H1 (cell line): Measurements from ENCODE around the gene ZNF490. TPM values are rescaled to one million over a fixed set of nuclear protein-coding genes. Genes with fewer than 3 reads are reported as not detected.
A peak's percentile ranks its signal among the peaks of the same experiment; 100 is the strongest.

Experiments
- ATF2 ChIP-seq: IDR thresholded peaks from 2 replicates; pipeline ENCODE4 v1.6.1; 2012; ENCODE audit warnings: low read length, inconsistent platforms
- CBX8 ChIP-seq: fragments of 300-800, 300-1000 bp; sonication (generic); IDR thresholded peaks from 2 replicates; pipeline ENCODE4 v1.7.1; 2016; ENCODE audit warnings: low read depth, low read length, borderline replicate concordance
- CREB1 ChIP-seq: IDR thresholded peaks from 2 replicates; pipeline ENCODE4 v1.6.1; 2012; ENCODE audit warnings: inconsistent platforms
- E2F6 ChIP-seq: IDR thresholded peaks from 2 replicates; pipeline ENCODE4 v1.6.1; 2012; ENCODE audit warnings: inconsistent platforms
- EP300 ChIP-seq, 2 experiments: IDR thresholded peaks; 1 replicate in 1 of 2; 2 replicates in 1 of 2; pipeline ENCODE4 v1.6.1; 2011 to 2012; ENCODE audit warnings: low read depth in 2 of 2, low read length in 2 of 2, mild to moderate bottlenecking in 2 of 2, borderline replicate concordance in 1 of 2, inconsistent platforms in 1 of 2, moderate library complexity in 1 of 2
- GABPA ChIP-seq: IDR thresholded peaks from 2 replicates; pipeline ENCODE4 v1.6.1; 2011; ENCODE audit warnings: mild to moderate bottlenecking, low read length, moderate library complexity, borderline replicate concordance; ENCODE audit not compliant: insufficient read depth
- GTF2F1 ChIP-seq: IDR thresholded peaks from 2 replicates; pipeline ENCODE4 v1.6.1; 2012; ENCODE audit warnings: low read depth, low read length, improper control_type of control experiment, borderline replicate concordance
- KDM1A ChIP-seq: fragments of 200-600, 300-600 bp; sonication (generic); IDR thresholded peaks from 2 replicates; pipeline ENCODE4 v1.7.1; 2016; ENCODE audit warnings: mild to moderate bottlenecking, low read length, borderline replicate concordance
- KDM4A ChIP-seq: IDR thresholded peaks from one replicate; pipeline ENCODE4 v1.7.1; 2012; ENCODE audit warnings: low read depth, mild to moderate bottlenecking, moderate library complexity, low read length, inconsistent platforms; ENCODE audit not compliant: severe bottlenecking
- PHF8 ChIP-seq: fragments of 200-600 bp; sonication (generic); conservative IDR thresholded peaks from 2 replicates; pipeline ENCODE4 v1.7.1; 2012; ENCODE audit warnings: low read depth, mild to moderate bottlenecking, inconsistent platforms, low read length, moderate library complexity
- POLR2AphosphoS5 ChIP-seq: IDR thresholded peaks from 2 replicates; pipeline ENCODE4 v1.6.1; 2011; ENCODE audit warnings: low read depth, low read length
- RBBP5 ChIP-seq: IDR thresholded peaks from 2 replicates; pipeline ENCODE4 v1.7.1; 2012; ENCODE audit warnings: low read depth, mild to moderate bottlenecking, inconsistent platforms, low read length, moderate library complexity, borderline replicate concordance
- SAP30 ChIP-seq: fragments of 300-600 bp; sonication (generic); IDR thresholded peaks from 2 replicates; pipeline ENCODE4 v1.7.1; 2012; ENCODE audit warnings: low read length, moderate library complexity, mild to moderate bottlenecking, inconsistent platforms; ENCODE audit not compliant: insufficient read depth, insufficient replicate concordance
- SIN3A ChIP-seq, 2 experiments: IDR thresholded peaks in 1 of 2; conservative IDR thresholded peaks in 1 of 2; 2 replicates each; pipeline ENCODE4 v1.6.1; 2011 to 2012; ENCODE audit warnings: low read length in 2 of 2, improper control_type of control experiment in 1 of 2, low read depth in 1 of 2, mild to moderate bottlenecking in 1 of 2
- SP1 ChIP-seq: IDR thresholded peaks from 2 replicates; pipeline ENCODE4 v1.6.1; 2011; ENCODE audit warnings: low read depth, low read length
- SP2 ChIP-seq: IDR thresholded peaks from 2 replicates; pipeline ENCODE4 v1.6.1; 2012; ENCODE audit warnings: mild to moderate bottlenecking, low read length, inconsistent platforms
- SP4 ChIP-seq: IDR thresholded peaks from 2 replicates; pipeline ENCODE4 v1.6.1; 2012; ENCODE audit warnings: low read length, inconsistent platforms
- SRF ChIP-seq: IDR thresholded peaks from 2 replicates; pipeline ENCODE4 v1.6.1; 2011; ENCODE audit warnings: mild to moderate bottlenecking, low read depth, low read length, moderate library complexity
- SUZ12 ChIP-seq: fragments of 200-600 bp; sonication (generic); IDR thresholded peaks from 2 replicates; pipeline ENCODE4 v1.6.1; 2012; ENCODE audit warnings: mild to moderate bottlenecking, inconsistent platforms, low read length, moderate library complexity, mixed read lengths
- TEAD4 ChIP-seq: IDR thresholded peaks from 2 replicates; pipeline ENCODE4 v1.6.1; 2012; ENCODE audit warnings: low read depth, low read length, inconsistent platforms, mixed read lengths
- polyA plus RNA-seq, 7 experiments: library from polyadenylated mRNA; depleted of rRNA in 3 of 7; stranded (reverse) in 5 of 7; unstranded in 2 of 7; fragments of >200 nt in 5 of 7; fragments of 200-250 nt in 2 of 7; gene quantifications; 1 replicate in 5 of 7; 2 replicates in 1 of 7; 4 replicates in 1 of 7; pipeline versions ENCODE4 v1.2.1 to v1.2.3, GENCODE V29; 2011 to 2013; ENCODE audit warnings: missing spikeins in 2 of 7, mixed read lengths in 2 of 7
- total RNA-seq: library from RNA; stranded (reverse); fragmentation: NEBNext Ultra II Directional; extraction: Animal tissue kit (Norgen Biotek cat#: 25700); gene quantifications from 2 replicates; pipeline ENCODE4 v1.2.1, GENCODE V29; 2021

Gene ZNF490
- total and polyA plus RNA-seq, 2 of the 8 experiments (the other 6 are each of a cell fraction or from before 2014, with no cell fraction given) = 1.7 to 9.0 TPM

- peak in 1 of 2 experiments; percentile 44; a peak in 1 of 4 replicates for TF ChIP-seq SIN3A (conservative IDR thresholded peaks at IDR 0.05 in 1 of 2, IDR thresholded peaks at IDR 0.05 in 1 of 2; ENCODE audit: low read depth in 1 of 2, low read length in 2 of 2)
- TF ChIP-seq SAP30 = peak; percentile 32
- peak; percentile 87; the same call in 1 of the 2 replicates for TF ChIP-seq GABPA
- TF ChIP-seq TEAD4 = 0 out of 2 replicates have a peak, but pooled peaks have one; percentile 46
- no peak for TF ChIP-seq CBX8
- no peak for TF ChIP-seq SUZ12
- TF ChIP-seq ATF2 = no peak
- no peak for TF ChIP-seq KDM1A
- peak; percentile 91; the same call in 1 of the 2 replicates for TF ChIP-seq SP4
- TF ChIP-seq CREB1 = peak; percentile 25; the same call in 1 of the 2 replicates
- peak; percentile 74; the same call in 1 of the 2 replicates for TF ChIP-seq GTF2F1
- TF ChIP-seq PHF8 = peak; percentile 92
- peak; percentile 68; the same call in 1 of the 2 replicates for TF ChIP-seq SP2
- TF ChIP-seq KDM4A = peak; percentile 59
- TF ChIP-seq RBBP5 = peak; percentile 35; the same call in 1 of the 2 replicates
- TF ChIP-seq SP1 = peak; percentile 98
- TF ChIP-seq E2F6 = peak; percentile 30; the same call in 1 of the 2 replicates
- TF ChIP-seq EP300 (IDR thresholded peaks at IDR 0.05; ENCODE audit: borderline replicate concordance in 1 of 2, low read depth in 2 of 2, low read length in 2 of 2) = no peak
- TF ChIP-seq SRF = no peak
- peak; percentile 73 for TF ChIP-seq POLR2AphosphoS5
These were observed 59.4 kb downstream of the ZNF490 start, which contains the start of gene ZNF564 (continued) for GRCh38 chr19:12551060-12551832.
